Body of pancreas (tissue), 4 donors: Measurements from ENCODE around the gene MYL4.

Experiments used
- POLR2A ChIP-seq, 3 donors: fragments of 450-650 bp; IDR thresholded peaks; one replicate each; pipeline ENCODE4 v1.6.1; 2016; ENCODE audit warnings: antibody characterized with exemption in 3 of 3, mild to moderate bottlenecking in 2 of 3
- TF ChIP-seq, protein P1 (sequence below), 7 experiments: fragments of 450-650 bp in 4 of 7; fragments of 200-600 bp in 3 of 7; sonication (generic) in 3 of 7; IDR thresholded peaks; one replicate each; pipeline ENCODE4 v1.5.1; 2016 to 2019; ENCODE audit warnings: antibody characterized with exemption in 7 of 7

DNA sequence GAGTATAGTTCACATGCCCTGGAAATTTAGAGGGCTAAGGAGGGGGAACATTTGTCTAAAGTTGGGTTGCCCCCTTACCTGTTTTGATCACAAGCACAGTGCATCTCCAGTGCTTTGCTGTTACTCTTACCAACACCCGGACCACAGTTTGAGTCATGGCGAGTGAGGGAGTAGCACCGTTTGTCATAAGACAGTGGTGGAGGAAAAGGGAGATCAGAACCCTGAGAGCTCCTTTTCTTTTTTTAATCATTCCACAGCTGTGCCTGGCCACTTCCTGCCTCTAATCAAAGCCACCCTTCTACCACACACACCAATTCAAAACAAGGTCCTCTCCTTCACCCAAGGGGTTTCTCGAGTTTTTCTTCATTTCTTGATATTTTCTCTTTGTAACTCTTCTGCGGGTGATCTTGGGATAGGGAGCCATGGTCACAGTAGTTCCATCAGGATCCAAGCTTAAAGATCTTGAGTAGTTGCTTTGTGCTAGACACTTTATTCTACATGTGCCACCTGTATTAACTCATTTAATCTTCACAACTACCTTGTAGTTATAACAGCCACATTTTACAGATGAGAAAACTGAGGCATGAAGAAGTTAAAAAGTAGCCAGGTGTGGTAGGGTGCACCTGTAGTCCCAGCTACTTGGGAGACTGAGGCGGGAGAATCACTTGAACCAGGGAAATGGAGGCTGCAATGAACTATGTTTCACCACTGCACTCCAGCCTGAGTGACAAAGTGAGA lies 5.0 kb upstream of the MYL4 start:
- TF ChIP-seq, protein P1, sequence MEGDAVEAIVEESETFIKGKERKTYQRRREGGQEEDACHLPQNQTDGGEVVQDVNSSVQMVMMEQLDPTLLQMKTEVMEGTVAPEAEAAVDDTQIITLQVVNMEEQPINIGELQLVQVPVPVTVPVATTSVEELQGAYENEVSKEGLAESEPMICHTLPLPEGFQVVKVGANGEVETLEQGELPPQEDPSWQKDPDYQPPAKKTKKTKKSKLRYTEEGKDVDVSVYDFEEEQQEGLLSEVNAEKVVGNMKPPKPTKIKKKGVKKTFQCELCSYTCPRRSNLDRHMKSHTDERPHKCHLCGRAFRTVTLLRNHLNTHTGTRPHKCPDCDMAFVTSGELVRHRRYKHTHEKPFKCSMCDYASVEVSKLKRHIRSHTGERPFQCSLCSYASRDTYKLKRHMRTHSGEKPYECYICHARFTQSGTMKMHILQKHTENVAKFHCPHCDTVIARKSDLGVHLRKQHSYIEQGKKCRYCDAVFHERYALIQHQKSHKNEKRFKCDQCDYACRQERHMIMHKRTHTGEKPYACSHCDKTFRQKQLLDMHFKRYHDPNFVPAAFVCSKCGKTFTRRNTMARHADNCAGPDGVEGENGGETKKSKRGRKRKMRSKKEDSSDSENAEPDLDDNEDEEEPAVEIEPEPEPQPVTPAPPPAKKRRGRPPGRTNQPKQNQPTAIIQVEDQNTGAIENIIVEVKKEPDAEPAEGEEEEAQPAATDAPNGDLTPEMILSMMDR (IDR thresholded peaks at IDR 0.05) = no peak
- no peak for TF ChIP-seq POLR2A (IDR thresholded peaks at IDR 0.05)
